Progenitor cell of endocrine pancreas (in vitro differentiated cells): ENCODE data around the gene AOC3. TPM values are rescaled to one million over a fixed set of nuclear protein-coding genes. Genes with fewer than 3 reads are reported as not detected.
"Not testable (repeated sequence)": the region's sequence is repeated elsewhere in the genome, so short reads cannot be mapped to it uniquely, and the experiment has no call there.

Experiments used
- DNase-seq: peaks from one replicate; pipeline ENCODE4 v3.0.0; 2021; ENCODE audit warnings: low spot score; ENCODE audit not compliant: unreplicated experiment
- H3K27ac Mint-ChIP-seq: 2 replicates; pipeline ENCODE4 v1.8.0; 2021; ENCODE audit warnings: mild to moderate bottlenecking, moderate library complexity, mixed read lengths
- H3K27me3 Mint-ChIP-seq: 2 replicates; pipeline ENCODE4 v1.8.0; 2021; ENCODE audit warnings: mixed read lengths
- H3K36me3 Mint-ChIP-seq: 2 replicates; pipeline ENCODE4 v1.8.0; 2022; ENCODE audit warnings: mixed read lengths; ENCODE audit not compliant: insufficient read depth
- H3K4me1 Mint-ChIP-seq: 2 replicates; pipeline ENCODE4 v1.8.0; 2021; ENCODE audit warnings: low read depth, mixed read lengths
- H3K4me3 Mint-ChIP-seq: 2 replicates; pipeline ENCODE4 v1.8.0; 2021; ENCODE audit warnings: low read depth, mild to moderate bottlenecking, moderate library complexity, mixed read lengths
- H3K9me3 Mint-ChIP-seq: 2 replicates; pipeline ENCODE4 v1.8.0; 2021; ENCODE audit warnings: low read depth, mixed read lengths
- total RNA-seq: library from RNA; stranded (reverse); gene quantifications from 2 replicates; pipeline ENCODE4 v1.2.1, GENCODE V29; 2021
- TF ChIP-seq, protein P1 (sequence below): fragments of 200-600 bp; sonication (generic); IDR thresholded peaks from one replicate; pipeline ENCODE4 v1.5.0; 2021; ENCODE audit warnings: antibody characterized with exemption, mild to moderate bottlenecking; ENCODE audit not compliant: unreplicated experiment

AOC3 gene
- total RNA-seq, 1 donor from 2014 or later = 1.2 TPM

DNA sequence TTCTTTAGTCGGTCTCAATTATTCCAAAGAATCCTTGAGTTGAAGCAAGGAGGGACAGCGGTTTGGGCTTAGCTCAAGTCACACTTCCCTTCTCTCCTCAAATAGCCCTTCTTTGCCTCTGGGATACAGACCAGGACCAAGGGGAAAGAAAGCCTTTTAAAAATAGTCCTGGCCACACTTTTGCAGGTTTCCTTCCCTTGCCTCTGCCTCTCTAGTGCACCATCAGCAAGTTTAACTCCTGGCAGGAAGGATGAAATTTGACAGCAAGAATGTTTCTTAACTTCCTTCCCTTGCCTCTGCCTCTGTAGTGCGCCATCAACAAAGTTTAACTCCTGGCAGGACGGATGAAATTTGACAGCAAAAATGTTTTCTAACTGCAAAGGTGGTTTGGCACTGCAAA is 42.4 kb downstream of the AOC3 start:
- Mint-ChIP-seq H3K36me3 (no peaks in the 10 kb centered on the region), H3K4me3 (no peak overlapping the region), H3K27me3 (no peaks in the 10 kb centered on the region), H3K4me1 (peaks cover 26% of the 10 kb centered on the region), H3K27ac (no peak overlapping the region), H3K9me3 (no peaks in the 10 kb centered on the region)
- DNase-seq = no peak
- TF ChIP-seq, protein P1, sequence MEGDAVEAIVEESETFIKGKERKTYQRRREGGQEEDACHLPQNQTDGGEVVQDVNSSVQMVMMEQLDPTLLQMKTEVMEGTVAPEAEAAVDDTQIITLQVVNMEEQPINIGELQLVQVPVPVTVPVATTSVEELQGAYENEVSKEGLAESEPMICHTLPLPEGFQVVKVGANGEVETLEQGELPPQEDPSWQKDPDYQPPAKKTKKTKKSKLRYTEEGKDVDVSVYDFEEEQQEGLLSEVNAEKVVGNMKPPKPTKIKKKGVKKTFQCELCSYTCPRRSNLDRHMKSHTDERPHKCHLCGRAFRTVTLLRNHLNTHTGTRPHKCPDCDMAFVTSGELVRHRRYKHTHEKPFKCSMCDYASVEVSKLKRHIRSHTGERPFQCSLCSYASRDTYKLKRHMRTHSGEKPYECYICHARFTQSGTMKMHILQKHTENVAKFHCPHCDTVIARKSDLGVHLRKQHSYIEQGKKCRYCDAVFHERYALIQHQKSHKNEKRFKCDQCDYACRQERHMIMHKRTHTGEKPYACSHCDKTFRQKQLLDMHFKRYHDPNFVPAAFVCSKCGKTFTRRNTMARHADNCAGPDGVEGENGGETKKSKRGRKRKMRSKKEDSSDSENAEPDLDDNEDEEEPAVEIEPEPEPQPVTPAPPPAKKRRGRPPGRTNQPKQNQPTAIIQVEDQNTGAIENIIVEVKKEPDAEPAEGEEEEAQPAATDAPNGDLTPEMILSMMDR = no peak

DNA sequence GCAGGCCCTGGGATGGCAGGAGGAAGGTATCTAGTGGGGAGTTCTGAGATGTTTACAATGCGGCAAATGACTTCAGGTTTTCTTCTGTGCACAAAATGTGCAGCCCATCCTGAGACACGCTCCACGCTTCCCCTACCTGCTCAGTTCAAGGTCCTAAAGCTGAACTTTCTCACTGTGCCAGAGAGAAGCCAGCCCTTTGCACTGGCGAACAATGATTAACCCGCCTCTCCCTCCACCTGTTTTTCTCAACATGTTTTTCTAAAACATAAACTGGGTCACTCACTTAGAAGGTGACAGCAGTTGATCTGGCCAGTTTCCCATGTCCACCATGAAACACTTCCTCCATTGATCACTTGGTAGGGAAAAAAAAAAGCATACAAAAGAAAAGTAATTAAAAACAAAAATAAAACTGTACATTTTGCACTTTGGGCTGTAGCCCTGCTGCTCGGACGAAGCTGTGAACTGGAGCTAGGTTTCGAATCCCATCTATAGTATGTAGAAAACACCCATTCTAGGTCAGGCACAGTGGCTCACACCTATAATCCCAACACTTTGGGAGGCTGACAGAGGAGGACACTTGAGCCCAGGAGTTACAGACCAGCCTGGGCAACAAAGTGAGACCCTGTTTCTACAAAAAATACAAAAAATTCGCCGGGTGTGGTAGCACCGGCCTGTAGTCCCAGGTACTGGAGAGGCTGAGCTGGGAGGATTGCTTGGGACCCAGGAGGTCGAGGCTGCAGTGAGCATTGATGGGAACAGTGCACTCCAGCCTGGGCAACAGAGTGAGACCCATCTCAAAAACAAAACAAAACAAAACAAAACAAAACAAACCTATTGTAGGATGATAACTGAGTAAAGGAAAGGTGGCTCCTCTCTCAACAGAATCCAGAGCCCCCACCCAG is 43.5 kb downstream of the AOC3 start:
- Mint-ChIP-seq H3K4me1 (peaks cover 26% of the 10 kb centered on the region), H3K4me3 (peak overlapping the region; percentile 24), H3K27me3 (no peaks in the 10 kb centered on the region), H3K36me3 (no peaks in the 10 kb centered on the region), H3K27ac (peak overlapping the region; percentile 43), H3K9me3 (no peaks in the 10 kb centered on the region)
- TF ChIP-seq, protein P1 = no peak
- peak; percentile 14 for DNase-seq

DNA sequence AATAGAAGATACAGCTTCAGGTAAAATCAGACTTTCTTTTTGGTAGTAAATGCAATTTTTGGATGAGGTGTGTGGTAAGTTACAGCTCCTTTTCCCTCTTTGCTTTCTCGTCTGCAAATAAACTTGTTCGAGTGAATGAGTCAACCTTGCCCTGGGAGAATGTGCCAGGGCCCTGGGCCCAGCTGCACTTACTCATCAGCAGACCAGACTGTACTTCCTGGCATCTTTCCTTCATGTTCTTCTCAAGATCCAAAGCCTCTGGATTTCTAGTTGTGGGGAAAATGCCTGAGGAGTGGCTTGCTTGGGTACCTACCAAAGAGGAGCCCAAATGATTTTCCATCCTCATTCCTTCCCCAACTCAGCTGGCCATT is 44.2 kb downstream of the AOC3 start:
- TF ChIP-seq, protein P1 = no peak
- Mint-ChIP-seq H3K27ac (no peak overlapping the region), H3K36me3 (no peaks in the 10 kb centered on the region), H3K27me3 (no peaks in the 10 kb centered on the region), H3K4me3 (no peak overlapping the region), H3K9me3 (no peaks in the 10 kb centered on the region), H3K4me1 (peaks cover 26% of the 10 kb centered on the region)
- no peak for DNase-seq

DNA sequence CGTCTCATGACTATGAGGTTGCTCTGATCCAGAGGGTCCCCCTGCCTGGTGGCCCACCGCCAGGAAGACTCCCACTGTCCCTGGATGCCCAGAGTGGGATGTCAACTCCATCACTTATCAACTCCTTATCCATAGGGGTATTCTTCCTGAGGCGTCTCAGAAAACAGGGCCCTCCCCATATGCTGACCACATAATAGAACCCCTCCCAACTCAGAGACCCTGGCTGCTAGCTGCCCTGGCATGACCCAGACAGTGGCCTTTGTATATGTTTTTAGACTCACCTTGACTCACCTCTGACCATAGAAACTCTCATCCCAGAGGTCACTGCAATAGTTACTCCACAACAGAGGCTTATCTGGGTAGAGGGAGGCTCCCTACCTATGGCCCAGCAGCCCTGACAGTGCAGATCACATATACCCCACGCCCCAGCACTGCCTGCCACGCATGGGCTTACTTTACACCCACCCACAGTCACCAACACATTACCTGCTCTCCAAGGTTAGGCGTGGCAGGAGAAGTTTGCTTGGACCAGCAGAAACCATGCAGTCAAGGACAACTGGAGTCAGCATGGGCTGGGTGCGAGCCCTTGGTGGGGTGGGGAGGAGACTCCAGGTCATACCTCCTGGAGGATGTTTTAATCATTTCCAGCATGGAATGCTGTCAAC is 47.3 kb downstream of the AOC3 start:
- peaks cover 17% of the 10 kb centered on the region for H3K4me1 Mint-ChIP-seq

DNA sequence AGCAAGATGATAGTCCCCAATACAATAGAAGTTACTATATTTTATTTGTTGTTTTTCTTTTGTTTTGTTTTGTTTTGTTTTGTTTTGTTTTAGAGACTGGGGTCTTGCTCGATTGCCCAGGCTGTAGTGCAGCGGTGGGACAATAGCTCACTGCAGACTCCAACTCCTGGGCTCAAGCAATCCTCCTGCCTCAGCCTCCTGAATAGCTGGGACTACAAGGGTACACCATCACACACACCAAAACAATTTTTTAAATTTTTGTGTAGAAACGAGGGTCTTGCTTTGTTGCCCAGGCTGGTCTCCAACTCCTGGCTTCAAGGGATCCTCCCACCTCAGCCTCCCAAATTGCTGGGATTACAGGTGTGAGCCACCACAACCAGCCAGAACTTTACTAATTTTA is 49.0 kb downstream of the AOC3 start:
- not testable (repeated sequence) for H3K4me3 Mint-ChIP-seq, H3K27ac Mint-ChIP-seq, H3K9me3 Mint-ChIP-seq, H3K36me3 Mint-ChIP-seq, H3K4me1 Mint-ChIP-seq, DNase-seq, H3K27me3 Mint-ChIP-seq

More for the DNA sequence above, 47.3 kb downstream of the AOC3 start:
- no peak for DNase-seq
- TF ChIP-seq, protein P1 = no peak
- no peak overlapping the region for H3K4me3 Mint-ChIP-seq
- H3K27me3 Mint-ChIP-seq = peaks cover 4% of the 10 kb centered on the region
- H3K27ac Mint-ChIP-seq = no peak overlapping the region
- H3K36me3 Mint-ChIP-seq = no peaks in the 10 kb centered on the region
- no peaks in the 10 kb centered on the region for H3K9me3 Mint-ChIP-seq
